Uterus (tissue), 2 donors: ENCODE results near the gene PDGFD.

ENCODE experiments used
- POLR2A ChIP-seq, 2 donors: fragments of 450-650 bp; IDR thresholded peaks; one replicate each; pipeline ENCODE4 v1.6.1; 2016; ENCODE audit warnings: antibody characterized with exemption in 2 of 2, mild to moderate bottlenecking in 1 of 2, moderate library complexity in 1 of 2
- TF ChIP-seq, protein P1 (sequence below), 4 experiments: fragments of 200-600 bp in 2 of 4; fragments of 450-650 bp in 2 of 4; sonication (generic) in 2 of 4; IDR thresholded peaks; one replicate each; pipeline ENCODE4 v1.5.1; 2016 to 2019; ENCODE audit warnings: antibody characterized with exemption in 4 of 4, mild to moderate bottlenecking in 2 of 4, moderate library complexity in 1 of 4

GRCh38 chr11:103890654-103891053 is 273.3 kb downstream of the PDGFD start:
- TF ChIP-seq, protein P1, sequence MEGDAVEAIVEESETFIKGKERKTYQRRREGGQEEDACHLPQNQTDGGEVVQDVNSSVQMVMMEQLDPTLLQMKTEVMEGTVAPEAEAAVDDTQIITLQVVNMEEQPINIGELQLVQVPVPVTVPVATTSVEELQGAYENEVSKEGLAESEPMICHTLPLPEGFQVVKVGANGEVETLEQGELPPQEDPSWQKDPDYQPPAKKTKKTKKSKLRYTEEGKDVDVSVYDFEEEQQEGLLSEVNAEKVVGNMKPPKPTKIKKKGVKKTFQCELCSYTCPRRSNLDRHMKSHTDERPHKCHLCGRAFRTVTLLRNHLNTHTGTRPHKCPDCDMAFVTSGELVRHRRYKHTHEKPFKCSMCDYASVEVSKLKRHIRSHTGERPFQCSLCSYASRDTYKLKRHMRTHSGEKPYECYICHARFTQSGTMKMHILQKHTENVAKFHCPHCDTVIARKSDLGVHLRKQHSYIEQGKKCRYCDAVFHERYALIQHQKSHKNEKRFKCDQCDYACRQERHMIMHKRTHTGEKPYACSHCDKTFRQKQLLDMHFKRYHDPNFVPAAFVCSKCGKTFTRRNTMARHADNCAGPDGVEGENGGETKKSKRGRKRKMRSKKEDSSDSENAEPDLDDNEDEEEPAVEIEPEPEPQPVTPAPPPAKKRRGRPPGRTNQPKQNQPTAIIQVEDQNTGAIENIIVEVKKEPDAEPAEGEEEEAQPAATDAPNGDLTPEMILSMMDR (IDR thresholded peaks at IDR 0.05) = no peak
- TF ChIP-seq POLR2A (IDR thresholded peaks at IDR 0.05) = no peak
